Endothelial cell of umbilical vein (primary cell): Measurements from ENCODE around the gene MARS1. TPM values are rescaled to one million over a fixed set of nuclear protein-coding genes. Genes with fewer than 3 reads are reported as not detected.
A peak's percentile ranks its signal among the peaks of the same experiment; 100 is the strongest.

Source experiments
- BruUV-seq: library from RNA; stranded (reverse); fragments of 400-500 nt; replicated peaks from 2 replicates; lab custom pipeline; 2021; lab: Mats Ljungman, UMichigan
- CTCF ChIA-PET: fragments of 300-600, 350-600 bp; sonication (Branson Sonifier 250); formaldehyde crosslinking; loops from one replicate; lab custom pipeline; 2021; ENCODE audit warnings: antibody characterized with exemption, inconsistent platforms; lab: Charles Lee
- POLR2A ChIA-PET: fragments of 300-600, 350-600 bp; sonication (Branson Sonifier 250); formaldehyde crosslinking; loops from one replicate; lab custom pipeline; 2021; ENCODE audit warnings: antibody characterized with exemption, inconsistent platforms; lab: Charles Lee
- DNase-seq: peaks from one replicate; pipeline ENCODE4 v3.0.0-alpha.2; 2011; ENCODE audit warnings: low read depth, low spot score
- FAIRE-seq: peaks from 2 replicates; lab custom pipeline; 2011; peaks lifted over from hg19 to GRCh38; lab: Jason Lieb, UNC
- H2AFZ ChIP-seq: 2 replicates; pipeline ENCODE4 v1.6.0; 2012; ENCODE audit warnings: low read depth, low read length, control low read depth, inconsistent platforms
- H3K27ac ChIP-seq: 2 replicates; pipeline ENCODE4 v1.5.1; 2011; ENCODE audit warnings: low read depth, mild to moderate bottlenecking, control low read depth, low read length, moderate library complexity; ENCODE audit not compliant: insufficient read depth
- H3K27me3 ChIP-seq, 2 experiments: 2 replicates each; pipeline versions ENCODE4 v1.6.0 to v1.6.1; 2011; ENCODE audit warnings: low read length in 2 of 2, mixed read lengths in 1 of 2; ENCODE audit not compliant: control insufficient read depth in 2 of 2, insufficient read depth in 2 of 2
- H3K36me3 ChIP-seq, 2 experiments: 2 replicates in 1 of 2; 3 replicates in 1 of 2; pipeline ENCODE4 v1.5.1; 2011; ENCODE audit warnings: low read length in 2 of 2, mild to moderate bottlenecking in 1 of 2, moderate library complexity in 1 of 2; ENCODE audit not compliant: control insufficient read depth in 2 of 2, insufficient read depth in 2 of 2; ENCODE audit errors: extremely low read depth in 1 of 2
- H3K4me1 ChIP-seq: 3 replicates; pipeline ENCODE4 v1.5.1; 2011; ENCODE audit warnings: mild to moderate bottlenecking, low read length; ENCODE audit not compliant: control insufficient read depth, insufficient read depth; ENCODE audit errors: extremely low read depth
- H3K4me2 ChIP-seq: 2 replicates; pipeline ENCODE4 v1.6.1; 2011; ENCODE audit warnings: low read length, control low read depth, mixed read lengths; ENCODE audit not compliant: insufficient read depth
- H3K4me3 ChIP-seq, 3 experiments: fragments of 200-600 bp in 1 of 3; sonication (generic), shearing (Covaris generic) in 1 of 3; replicated peaks in 1 of 3; 2 replicates each; pipeline ENCODE4 v1.5.1; 2011 to 2016; ENCODE audit warnings: control low read depth in 3 of 3, low read length in 3 of 3, mild to moderate bottlenecking in 2 of 3, inconsistent platforms in 1 of 3, low read depth in 1 of 3, moderate library complexity in 1 of 3; ENCODE audit not compliant: insufficient read depth in 1 of 3
- H3K79me2 ChIP-seq: 2 replicates; pipeline ENCODE4 v1.6.0; 2012; ENCODE audit warnings: low read length, inconsistent platforms; ENCODE audit not compliant: control insufficient read depth, insufficient read depth
- H3K9ac ChIP-seq: replicated peaks from 2 replicates; pipeline ENCODE3; 2011; ENCODE audit warnings: low read length, control low read depth; ENCODE audit not compliant: insufficient read depth; ENCODE audit errors: extremely low read depth
- H3K9me1 ChIP-seq: replicated peaks from 3 replicates; pipeline ENCODE4 v1.6.0; 2011; ENCODE audit warnings: mild to moderate bottlenecking, low read length; ENCODE audit not compliant: control insufficient read depth, insufficient read depth; ENCODE audit errors: extremely low read depth
- H3K9me3 ChIP-seq: replicated peaks from 2 replicates; pipeline ENCODE4 v1.5.1; 2012; ENCODE audit warnings: low read length, inconsistent platforms; ENCODE audit not compliant: control insufficient read depth, insufficient read depth
- H4K20me1 ChIP-seq: replicated peaks from 2 replicates; pipeline ENCODE3; 2011; ENCODE audit warnings: mild to moderate bottlenecking, low read length; ENCODE audit not compliant: control insufficient read depth, insufficient read depth; ENCODE audit errors: extremely low read depth
- CTCF ChIP-seq, 2 donors: IDR thresholded peaks; 1 replicate in 1 of 2; 2 replicates in 1 of 2; pipeline ENCODE4 v1.5.1; 2011; ENCODE audit warnings: low read length in 2 of 2, mild to moderate bottlenecking in 2 of 2, moderate library complexity in 2 of 2, control low read depth in 1 of 2, inconsistent platforms in 1 of 2, low read depth in 1 of 2; ENCODE audit not compliant: insufficient read depth in 1 of 2; ENCODE audit errors: extremely low read depth in 1 of 2
- EZH2 ChIP-seq: IDR thresholded peaks from 2 replicates; pipeline ENCODE4 v1.6.1; 2012; ENCODE audit warnings: borderline replicate concordance, low read depth, mild to moderate bottlenecking, moderate library complexity, low read length, inconsistent platforms; ENCODE audit not compliant: severe bottlenecking
- FOS ChIP-seq: IDR thresholded peaks from 2 replicates; pipeline ENCODE4 v1.6.1; 2011; ENCODE audit warnings: mild to moderate bottlenecking, low read length, moderate library complexity, borderline replicate concordance; ENCODE audit not compliant: insufficient read depth
- GATA2 ChIP-seq: IDR thresholded peaks from 2 replicates; pipeline ENCODE4 v1.7.0; 2011; ENCODE audit warnings: low read depth, mild to moderate bottlenecking, moderate library complexity, mixed read lengths, low read length; ENCODE audit not compliant: insufficient read length, insufficient read depth
- JUN ChIP-seq: IDR thresholded peaks from 2 replicates; pipeline ENCODE4 v1.6.1; 2011; ENCODE audit warnings: borderline replicate concordance, low read depth; ENCODE audit not compliant: insufficient read length, insufficient read depth
- MYC ChIP-seq: IDR thresholded peaks from one replicate; pipeline ENCODE4 v1.6.1; 2011; ENCODE audit warnings: mild to moderate bottlenecking, low read depth, low read length
- POLR2A ChIP-seq: IDR thresholded peaks from 2 replicates; pipeline ENCODE4 v1.6.1; 2012; ENCODE audit warnings: low read depth, mild to moderate bottlenecking, control low read depth, low read length
- POLR2AphosphoS5 ChIP-seq: IDR thresholded peaks from 2 replicates; pipeline ENCODE4 v1.6.1; 2012; ENCODE audit warnings: low read depth, mild to moderate bottlenecking, control low read depth, low read length, moderate library complexity; ENCODE audit not compliant: insufficient read depth
- dilution Hi-C: fragments of 300-500 bp; cut with MboI; formaldehyde crosslinking; loops from one replicate; pipeline ENCODE4 v1.15.0; 2019; ENCODE audit warnings: low sequenced_read_pairs; ENCODE audit not compliant: extremely low pct_ligation_motif_present
- intact Hi-C: fragments of 100-400 bp; cut with micrococcal nuclease; formaldehyde crosslinking; loops from one replicate; pipeline ENCODE4 v1.10.0; 2022
- polyA plus RNA-seq, 4 experiments: library from polyadenylated mRNA; depleted of rRNA in 3 of 4; stranded (reverse) in 3 of 4; unstranded in 1 of 4; fragments of >200 nt; gene quantifications; 2 replicates each; pipeline versions ENCODE4 v1.2.1 to v1.2.3, GENCODE V29; 2011 to 2012; ENCODE audit warnings: missing spikeins in 1 of 4
- total RNA-seq: library from RNA; stranded (reverse); gene quantifications from 2 replicates; pipeline ENCODE4 v1.2.3, GENCODE V29; 2021
- TF ChIP-seq, protein P1 (sequence below): IDR thresholded peaks from 2 replicates; pipeline ENCODE4 v1.6.1; 2011; ENCODE audit not compliant: insufficient read depth, insufficient read length

Gene MARS1
- total and polyA plus RNA-seq, 2 donors (not counting 3 experiments of a cell fraction or from before 2014, with no cell fraction given), result 118 to 212 TPM

DNA sequence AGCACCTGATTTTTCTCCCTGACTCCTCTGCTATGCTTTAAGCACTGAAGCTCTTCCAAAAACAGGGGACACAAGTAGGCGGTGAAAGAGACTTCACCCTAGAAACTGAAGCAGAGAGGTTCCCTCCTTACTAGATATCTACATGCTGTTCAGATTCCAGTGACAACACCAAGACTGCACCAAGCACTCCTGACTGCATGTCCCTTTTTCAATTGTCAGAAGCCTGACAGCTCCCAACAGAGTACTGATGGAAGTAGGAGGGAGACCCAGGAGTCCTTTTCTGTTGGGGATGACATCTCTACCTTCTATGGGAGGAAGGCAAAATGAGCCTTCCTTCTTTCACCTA lies 48.7 kb downstream of the MARS1 start:
- Histone ChIP-seq H3K9me1 (no peaks in the 10 kb centered on the region), H3K79me2 (no peaks in the 10 kb centered on the region), H3K9me3 (no peaks in the 10 kb centered on the region), H4K20me1 (no peaks in the 10 kb centered on the region), H3K4me2 (no peak overlapping the region), H3K27ac (no peak overlapping the region), H3K27me3 (no peaks in the 10 kb centered on the region), H3K4me1 (no peaks in the 10 kb centered on the region), H3K9ac (no peak overlapping the region), H2AFZ (no peak overlapping the region), H3K4me3 (no peak overlapping the region), H3K36me3 (peaks cover 21 to 43% of the 10 kb centered on the region in 2 experiments)
- BruUV-seq, result no TSS peak
- FAIRE-seq (peak; percentile 54), DNase-seq (no peak)
- intact Hi-C loops (no loop called here), dilution Hi-C loops (no loop called here)
- TF ChIP-seq MYC (no peak), POLR2A (no peak), EZH2 (no peak), POLR2AphosphoS5 (no peak), GATA2 (no peak), FOS (no peak), JUN (no peak), CTCF (IDR thresholded peaks at IDR 0.05; ENCODE audit: extremely low read depth in 1 of 2, insufficient read depth in 1 of 2, low read depth in 1 of 2, low read length in 2 of 2) (no peak)
- TF ChIP-seq, protein P1, sequence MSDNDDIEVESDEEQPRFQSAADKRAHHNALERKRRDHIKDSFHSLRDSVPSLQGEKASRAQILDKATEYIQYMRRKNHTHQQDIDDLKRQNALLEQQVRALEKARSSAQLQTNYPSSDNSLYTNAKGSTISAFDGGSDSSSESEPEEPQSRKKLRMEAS, result no peak
- POLR2A ChIA-PET, result interaction anchor here (0.9 kb wide), 1 partner anchor 22 kb away, joined by 10 read pairs; no protein-coding TSS in a partner anchor
- CTCF ChIA-PET, result interaction anchor here (1.5 kb wide), 1 partner anchor 10 kb away, joined by 5 read pairs; no protein-coding TSS in a partner anchor
